GM12892 (cell line): Measurements from ENCODE around the gene TRPV5.

Source experiments
- POLR2A ChIP-seq: IDR thresholded peaks from 2 replicates; pipeline ENCODE4 v1.6.1; 2011; ENCODE audit warnings: low read depth, low read length, control low read depth
- POLR2AphosphoS5 ChIP-seq: IDR thresholded peaks from 2 replicates; pipeline ENCODE4 v1.6.1; 2011; ENCODE audit warnings: low read depth, low read length, control low read depth
- TAF1 ChIP-seq: IDR thresholded peaks from 2 replicates; pipeline ENCODE4 v1.6.1; 2011; ENCODE audit warnings: low read depth, mild to moderate bottlenecking, control low read depth, low read length, borderline replicate concordance

DNA sequence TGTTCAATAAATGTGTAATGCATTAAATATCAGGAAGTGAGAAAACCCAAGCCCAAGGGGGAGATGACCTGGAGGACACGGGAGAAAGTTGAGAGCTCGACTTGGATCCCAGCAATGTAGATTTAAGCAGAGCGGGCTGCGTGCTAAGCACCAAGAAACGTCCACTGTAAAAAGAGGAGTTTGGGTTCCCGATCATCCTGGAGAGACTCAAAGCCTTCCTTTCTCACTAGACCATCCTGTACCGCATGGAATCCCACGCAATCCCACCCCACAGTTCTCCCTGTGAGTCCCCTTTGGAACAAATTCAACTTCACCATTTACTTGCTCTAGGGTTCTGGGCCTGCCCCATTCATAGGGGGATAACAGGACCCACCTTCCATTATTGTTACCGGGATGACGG, 50.4 kb downstream of the TRPV5 start:
- TF ChIP-seq POLR2A (no peak), TAF1 (no peak), POLR2AphosphoS5 (no peak)
